ENCODE data around the gene RELN.

Gene RELN

GRCh38 chr7:103644319-103644718, 345.1 kb downstream of the RELN start:
- TF ChIP-seq CTCF (IDR thresholded peaks at IDR 0.05) (no peak), ZFX (IDR thresholded peaks at IDR 0.05; ENCODE audit: borderline replicate concordance) (no peak)
- no peak overlapping the region for H3K27ac ChIP-seq

- TF ChIP-seq CTCF (IDR thresholded peaks at IDR 0.05) (no peak), ZFX (IDR thresholded peaks at IDR 0.05; ENCODE audit: borderline replicate concordance) (no peak)
- no peak overlapping the region for H3K27ac ChIP-seq
Measured at GRCh38 chr7:103640031-103640779, 349.3 kb downstream of the RELN start.

- no peak for TF ChIP-seq CTCF (IDR thresholded peaks at IDR 0.05)
- TF ChIP-seq ZFX (IDR thresholded peaks at IDR 0.05; ENCODE audit: borderline replicate concordance) = no peak
- no peak overlapping the region for H3K27ac ChIP-seq
Measured at GRCh38 chr7:103637726-103638125, 351.7 kb downstream of the RELN start.

- TF ChIP-seq ZFX (IDR thresholded peaks at IDR 0.05; ENCODE audit: borderline replicate concordance) = no peak
- TF ChIP-seq CTCF (IDR thresholded peaks at IDR 0.05) = no peak
- no peak overlapping the region for H3K27ac ChIP-seq
Measured at GRCh38 chr7:103637094-103637493, 352.4 kb downstream of the RELN start.

GRCh38 chr7:103636153-103636552, 353.3 kb downstream of the RELN start:
- no peak overlapping the region for H3K27ac ChIP-seq
- TF ChIP-seq CTCF (IDR thresholded peaks at IDR 0.05) = no peak
- no peak for TF ChIP-seq ZFX (IDR thresholded peaks at IDR 0.05; ENCODE audit: borderline replicate concordance)

- no peak for TF ChIP-seq ZFX (IDR thresholded peaks at IDR 0.05; ENCODE audit: borderline replicate concordance)
- TF ChIP-seq CTCF (IDR thresholded peaks at IDR 0.05) = no peak
- H3K27ac ChIP-seq = no peak overlapping the region
Measured at GRCh38 chr7:103632972-103633371, 356.5 kb downstream of the RELN start.

- no peak for TF ChIP-seq ZFX (IDR thresholded peaks at IDR 0.05; ENCODE audit: borderline replicate concordance)
- no peak overlapping the region for H3K27ac ChIP-seq
Measured at GRCh38 chr7:103632005-103632639, 357.3 kb downstream of the RELN start.

All from 22Rv1 (cell line).